Naive thymus-derived CD8-positive, alpha-beta T cell (primary cell): ENCODE data around the gene GUCA1A. TPM values are rescaled to one million over a fixed set of nuclear protein-coding genes. Genes with fewer than 3 reads are reported as not detected.
"Not testable (repeated sequence)": the region's sequence is repeated elsewhere in the genome, so short reads cannot be mapped to it uniquely, and the experiment has no call there.

Experiments
- ATAC-seq, 2 donors: fragments of 150-1000 bp; cut with Tn5 transposase in 1 of 2; sonication (Bioruptor Pico), chemical (Tn5 transposase) in 1 of 2; 1 replicate in 1 of 2; 2 replicates in 1 of 2; pipeline ENCODE4 v1.10.0; 2021; ENCODE audit warnings: mild to moderate bottlenecking in 2 of 2, moderate library complexity in 2 of 2
- POLR2A ChIA-PET: fragments of 350-600 bp; sonication (Branson Sonifier 250); formaldehyde crosslinking; loops from one replicate; lab custom pipeline; 2021; ENCODE audit warnings: antibody characterized with exemption; lab: Charles Lee
- DNase-seq, 10 donors: peaks; one replicate each; pipeline versions ENCODE4 v3.0.0 to v3.0.0-alpha.2; 2020 to 2022
- H3K27ac Mint-ChIP-seq, 10 donors: one replicate each; pipeline ENCODE4 v1.8.0; 2020 to 2022; ENCODE audit warnings: mild to moderate bottlenecking in 10 of 10, mixed read lengths in 10 of 10, moderate library complexity in 4 of 10, inconsistent platforms in 1 of 10
- H3K27me3 Mint-ChIP-seq, 5 donors: one replicate each; pipeline ENCODE4 v1.8.0; 2021 to 2022; ENCODE audit warnings: mixed read lengths in 5 of 5
- H3K36me3 Mint-ChIP-seq, 3 donors: one replicate each; pipeline ENCODE4 v1.8.0; 2020 to 2022; ENCODE audit warnings: mixed read lengths in 3 of 3, mild to moderate bottlenecking in 2 of 3, inconsistent platforms in 1 of 3
- H3K4me1 Mint-ChIP-seq, 4 donors: one replicate each; pipeline ENCODE4 v1.8.0; 2021 to 2022; ENCODE audit warnings: mixed read lengths in 4 of 4
- H3K4me3 Mint-ChIP-seq, 10 donors: one replicate each; pipeline ENCODE4 v1.8.0; 2020 to 2022; ENCODE audit warnings: mild to moderate bottlenecking in 10 of 10, mixed read lengths in 10 of 10, moderate library complexity in 6 of 10, inconsistent platforms in 1 of 10
- H3K9me3 Mint-ChIP-seq, 9 donors: one replicate each; pipeline ENCODE4 v1.8.0; 2020 to 2022; ENCODE audit warnings: mixed read lengths in 9 of 9, mild to moderate bottlenecking in 3 of 9, inconsistent platforms in 1 of 9, moderate library complexity in 1 of 9
- polyA plus RNA-seq, 3 donors: library from polyadenylated mRNA; unstranded; fragments of 300-500 nt; fragmentation: Illumina TruSeq; gene quantifications; one replicate each; pipeline ENCODE4 v1.2.3, GENCODE V29; 2021
- total RNA-seq, 8 experiments: library from RNA in 2 of 8; stranded (reverse) in 2 of 8; gene quantifications; one replicate each; pipeline ENCODE4 v1.2.3 and lab custom pipeline; 2021 to 2026

GUCA1A gene
- total and polyA plus RNA-seq, 5 experiments from 2014 or later: not detected

- peaks cover 0 to 10% (median 0%) of the 10 kb centered on the region in 3 donors for H3K36me3 Mint-ChIP-seq
- POLR2A ChIA-PET: no interaction called here
- H3K4me3 Mint-ChIP-seq: no peak overlapping the region
- peak overlapping the region in 1 of 10 donors; percentile 63 for H3K27ac Mint-ChIP-seq
- ATAC-seq (no peak), DNase-seq (no peak)
- H3K9me3 Mint-ChIP-seq: no peaks in the 10 kb centered on the region
- peaks cover 0 to 2% (median 0%) of the 10 kb centered on the region in 4 donors for H3K4me1 Mint-ChIP-seq
- H3K27me3 Mint-ChIP-seq: peaks cover 0 to 2% (median 0%) of the 10 kb centered on the region in 5 donors
Measured at GRCh38 chr6:42185597-42185996, 12.4 kb downstream of the GUCA1A start.

GRCh38 chr6:42188406-42188805 is 15.2 kb downstream of the GUCA1A start:
- peaks cover 0 to 2% (median 0%) of the 10 kb centered on the region in 4 donors for H3K4me1 Mint-ChIP-seq
- DNase-seq (no peak), ATAC-seq (no peak)
- POLR2A ChIA-PET: no interaction called here
- no peaks in the 10 kb centered on the region for H3K27me3 Mint-ChIP-seq
- peak overlapping the region in 1 of 10 donors; percentile 33 for H3K27ac Mint-ChIP-seq
- peaks cover 0 to 13% (median 0%) of the 10 kb centered on the region in 3 donors for H3K36me3 Mint-ChIP-seq
- H3K4me3 Mint-ChIP-seq: no peak overlapping the region
- no peaks in the 10 kb centered on the region for H3K9me3 Mint-ChIP-seq

GRCh38 chr6:42190554-42191183 is 17.5 kb downstream of the GUCA1A start:
- ATAC-seq (no peak), DNase-seq (no peak)
- Mint-ChIP-seq H3K4me1 (no peaks in the 10 kb centered on the region), H3K9me3 (no peaks in the 10 kb centered on the region), H3K36me3 (peaks cover 0 to 12% (median 0%) of the 10 kb centered on the region in 3 donors), H3K27me3 (no peaks in the 10 kb centered on the region), H3K27ac (peak overlapping the region in 1 of 10 donors; percentile 42), H3K4me3 (no peak overlapping the region)
- POLR2A ChIA-PET: no interaction called here

- DNase-seq, ATAC-seq, H3K9me3 Mint-ChIP-seq, H3K4me1 Mint-ChIP-seq, POLR2A ChIA-PET, H3K27ac Mint-ChIP-seq, H3K27me3 Mint-ChIP-seq, H3K4me3 Mint-ChIP-seq: not testable (repeated sequence)
- peaks cover 0 to 12% (median 0%) of the 10 kb centered on the region in 3 donors for H3K36me3 Mint-ChIP-seq
Measured at GRCh38 chr6:42192385-42192784, 19.2 kb downstream of the GUCA1A start.

GRCh38 chr6:42193491-42193894 is 20.3 kb downstream of the GUCA1A start:
- POLR2A ChIA-PET: no interaction called here
- DNase-seq: no peak
- no peaks in the 10 kb centered on the region for H3K4me1 Mint-ChIP-seq
- no peaks in the 10 kb centered on the region for H3K27me3 Mint-ChIP-seq
- peaks cover 0 to 11% (median 0%) of the 10 kb centered on the region in 3 donors for H3K36me3 Mint-ChIP-seq
- ATAC-seq: no peak
- no peak overlapping the region for H3K27ac Mint-ChIP-seq
- H3K4me3 Mint-ChIP-seq: no peak overlapping the region
- no peaks in the 10 kb centered on the region for H3K9me3 Mint-ChIP-seq

- POLR2A ChIA-PET: no interaction called here
- H3K4me3 Mint-ChIP-seq: no peak overlapping the region
- no peaks in the 10 kb centered on the region for H3K4me1 Mint-ChIP-seq
- no peaks in the 10 kb centered on the region for H3K27me3 Mint-ChIP-seq
- peaks cover 0 to 7% (median 0%) of the 10 kb centered on the region in 3 donors for H3K36me3 Mint-ChIP-seq
- no peaks in the 10 kb centered on the region for H3K9me3 Mint-ChIP-seq
- ATAC-seq: no peak
- no peak for DNase-seq
- H3K27ac Mint-ChIP-seq: peak overlapping the region in 3 of 10 donors; percentile 32 to 61 (median 47)
Measured at GRCh38 chr6:42194056-42194455, 20.9 kb downstream of the GUCA1A start.

- Mint-ChIP-seq H3K27me3 (no peaks in the 10 kb centered on the region), H3K36me3 (peaks cover 5 to 14% (median 7%) of the 10 kb centered on the region in 3 donors), H3K27ac (peak overlapping the region in 1 of 10 donors; percentile 3), H3K4me3 (no peak overlapping the region), H3K9me3 (peaks cover 0 to 9% (median 0%) of the 10 kb centered on the region in 9 donors), H3K4me1 (peaks cover 0 to 1% (median 0%) of the 10 kb centered on the region in 4 donors)
- no peak for DNase-seq
- POLR2A ChIA-PET: no interaction called here
- no peak for ATAC-seq
Measured at GRCh38 chr6:42195415-42195814, 22.3 kb downstream of the GUCA1A start.

GRCh38 chr6:42197555-42198362 is 24.6 kb downstream of the GUCA1A start:
- Mint-ChIP-seq H3K27ac (no peak overlapping the region), H3K27me3 (no peaks in the 10 kb centered on the region), H3K4me1 (peaks cover 0 to 4% (median 0%) of the 10 kb centered on the region in 4 donors), H3K4me3 (no peak overlapping the region), H3K36me3 (peaks cover 5 to 17% (median 10%) of the 10 kb centered on the region in 3 donors), H3K9me3 (peaks cover 0 to 11% (median 0%) of the 10 kb centered on the region in 9 donors)
- DNase-seq: no peak
- POLR2A ChIA-PET: no interaction called here
- ATAC-seq: peak in 1 of 2 donors; percentile 44

GRCh38 chr6:42199106-42199981 is 26.2 kb downstream of the GUCA1A start:
- H3K9me3 Mint-ChIP-seq: peaks cover 0 to 11% (median 0%) of the 10 kb centered on the region in 9 donors
- DNase-seq: no peak
- peaks cover 5 to 24% (median 10%) of the 10 kb centered on the region in 3 donors for H3K36me3 Mint-ChIP-seq
- H3K27ac Mint-ChIP-seq: peak overlapping the region in 1 of 10 donors; percentile 63
- no peak for ATAC-seq
- peaks cover 0 to 4% (median 0%) of the 10 kb centered on the region in 4 donors for H3K4me1 Mint-ChIP-seq
- H3K4me3 Mint-ChIP-seq: no peak overlapping the region
- H3K27me3 Mint-ChIP-seq: no peaks in the 10 kb centered on the region
- POLR2A ChIA-PET: interaction anchor here (0.7 to 0.8 kb wide), 2 partner anchors 465 to 1944 kb away, joined by 6 to 11 read pairs; no protein-coding TSS in a partner anchor

- peaks cover 5 to 31% (median 10%) of the 10 kb centered on the region in 3 donors for H3K36me3 Mint-ChIP-seq
- peaks cover 0 to 4% (median 0%) of the 10 kb centered on the region in 4 donors for H3K4me1 Mint-ChIP-seq
- no peak for DNase-seq
- H3K27me3 Mint-ChIP-seq: no peaks in the 10 kb centered on the region
- H3K9me3 Mint-ChIP-seq: peaks cover 0 to 11% (median 0%) of the 10 kb centered on the region in 9 donors
- peak overlapping the region in 2 of 10 donors; percentile 85 to 92 for H3K27ac Mint-ChIP-seq
- H3K4me3 Mint-ChIP-seq: no peak overlapping the region
- POLR2A ChIA-PET: interaction anchor here (0.7 kb wide), 1 partner anchor 1944 kb away, joined by 11 read pairs; no protein-coding TSS in a partner anchor
- ATAC-seq: no peak
Measured at GRCh38 chr6:42200035-42200434, 26.9 kb downstream of the GUCA1A start.

- H3K4me3 Mint-ChIP-seq: no peak overlapping the region
- H3K27me3 Mint-ChIP-seq: no peaks in the 10 kb centered on the region
- POLR2A ChIA-PET: no interaction called here
- ATAC-seq (no peak), DNase-seq (no peak)
- peak overlapping the region in 1 of 10 donors; percentile 9 for H3K27ac Mint-ChIP-seq
- H3K4me1 Mint-ChIP-seq: peaks cover 0 to 4% (median 0%) of the 10 kb centered on the region in 4 donors
- peaks cover 0 to 11% (median 0%) of the 10 kb centered on the region in 9 donors for H3K9me3 Mint-ChIP-seq
- H3K36me3 Mint-ChIP-seq: peaks cover 8 to 40% (median 10%) of the 10 kb centered on the region in 3 donors
Measured at GRCh38 chr6:42201382-42201781, 28.2 kb downstream of the GUCA1A start.
